ENCODE data around the gene COPS3.
A peak's percentile ranks its signal among the peaks of the same experiment; 100 is the strongest.

Gene COPS3

DNA sequence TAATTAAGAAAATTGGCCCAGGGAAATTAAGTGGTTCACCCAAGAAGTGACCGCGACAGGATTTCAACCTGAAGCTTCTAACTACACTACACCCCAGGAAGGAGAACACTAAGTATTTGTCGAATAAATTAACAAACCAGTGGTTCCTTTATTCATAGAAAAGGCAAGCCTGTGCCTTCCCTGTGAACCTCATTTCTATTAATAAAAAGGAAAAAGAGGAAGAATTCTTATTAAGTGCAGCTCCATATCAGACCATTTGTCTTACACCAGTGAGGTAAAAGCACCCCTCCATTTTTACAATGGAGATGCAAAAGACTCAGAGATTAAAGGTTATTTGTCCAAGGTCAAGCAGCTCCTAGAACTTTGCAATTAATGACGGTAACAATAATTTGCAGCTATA, 1.7 kb downstream of the COPS3 start:
- TF ChIP-seq GATA2 (IDR thresholded peaks at IDR 0.05; ENCODE audit: low read depth, low read length): no peak
- TF ChIP-seq GATA3 (IDR thresholded peaks at IDR 0.05; ENCODE audit: low read depth, low read length): no peak

DNA sequence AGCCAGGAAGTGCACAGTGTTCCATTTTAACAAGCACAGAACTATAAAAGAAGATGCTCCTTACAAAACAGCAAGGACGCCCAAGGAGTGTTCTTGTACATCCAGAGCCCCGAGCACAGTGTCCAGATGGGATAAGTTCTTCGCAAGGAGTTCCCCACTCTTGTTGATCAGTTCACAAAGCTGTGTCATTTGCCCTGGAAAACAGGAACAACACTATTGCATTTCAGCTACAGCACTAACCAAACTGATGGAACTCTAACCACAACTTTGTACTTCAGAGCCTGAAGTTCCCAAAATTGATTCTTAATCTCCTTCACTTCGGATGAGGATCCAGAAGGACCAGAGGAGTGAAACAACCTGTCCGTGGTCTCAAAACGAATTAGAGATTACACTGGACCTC, 5.1 kb downstream of the COPS3 start:
- TF ChIP-seq GATA3 (IDR thresholded peaks at IDR 0.05; ENCODE audit: low read depth, low read length): no peak
- no peak for TF ChIP-seq GATA2 (IDR thresholded peaks at IDR 0.05; ENCODE audit: low read depth, low read length)

DNA sequence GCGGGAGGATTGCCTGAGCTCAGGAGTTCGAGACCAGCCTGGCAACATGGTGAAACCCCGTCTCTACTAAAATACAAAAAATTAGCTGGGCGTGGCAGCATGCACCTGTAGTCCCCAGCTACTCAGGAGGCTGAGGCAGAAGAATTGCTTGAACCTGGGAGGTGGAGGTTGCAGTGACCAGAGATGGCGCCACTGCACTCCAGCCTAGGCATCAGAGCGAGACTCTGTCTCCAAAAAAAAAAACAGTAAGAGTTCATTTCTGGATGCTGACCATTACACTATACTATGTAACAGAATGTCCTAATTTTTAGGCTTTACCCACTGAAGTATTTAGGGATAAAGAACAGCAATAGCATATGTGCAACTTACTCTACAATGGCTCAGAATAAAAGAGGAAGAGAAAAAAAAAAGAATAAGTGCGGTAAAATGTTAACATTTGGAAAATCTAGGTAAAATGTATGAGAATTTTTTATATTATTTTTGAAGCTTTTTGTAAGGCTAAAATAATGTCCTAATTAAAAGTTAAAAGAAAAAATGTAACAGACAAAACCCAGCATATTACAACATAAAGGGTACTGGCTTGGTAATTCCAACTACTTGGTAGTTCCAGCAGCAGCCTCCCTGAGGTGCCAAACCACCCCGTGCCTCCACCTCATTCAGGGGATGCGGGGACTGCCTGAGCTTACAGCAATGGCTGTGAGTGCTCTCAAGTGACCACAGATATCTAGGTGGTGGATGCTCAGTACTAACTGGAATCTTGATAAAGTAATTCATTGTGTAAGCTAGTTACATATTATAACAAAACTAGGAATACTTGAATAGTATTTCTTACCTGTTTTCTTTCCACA, 10.9 kb downstream of the COPS3 start:
- TF ChIP-seq GATA2 (IDR thresholded peaks at IDR 0.05; ENCODE audit: low read depth, low read length) (no peak), GATA3 (IDR thresholded peaks at IDR 0.05; ENCODE audit: low read depth, low read length) (no peak)

DNA sequence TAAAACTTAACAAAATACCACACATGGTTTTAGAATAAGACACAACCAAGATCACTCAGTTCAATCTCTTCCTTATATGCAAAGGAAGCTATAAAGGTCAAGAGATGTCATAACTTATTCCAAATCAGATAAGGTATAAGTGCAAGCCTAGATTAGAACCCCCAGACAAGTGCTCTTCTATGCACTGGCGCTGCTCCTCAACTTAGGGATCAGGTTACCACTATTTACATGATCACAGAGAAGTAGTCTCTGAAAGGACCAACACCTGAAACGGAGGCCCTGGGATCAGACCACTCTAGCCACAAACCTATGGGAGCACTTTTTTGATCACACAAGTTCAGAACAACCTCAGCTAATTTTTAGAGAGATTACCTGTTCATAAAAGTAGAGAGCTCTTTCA, 16.6 kb downstream of the COPS3 start:
- TF ChIP-seq GATA3 (IDR thresholded peaks at IDR 0.05; ENCODE audit: low read depth, low read length): no peak
- no peak for TF ChIP-seq GATA2 (IDR thresholded peaks at IDR 0.05; ENCODE audit: low read depth, low read length)

DNA sequence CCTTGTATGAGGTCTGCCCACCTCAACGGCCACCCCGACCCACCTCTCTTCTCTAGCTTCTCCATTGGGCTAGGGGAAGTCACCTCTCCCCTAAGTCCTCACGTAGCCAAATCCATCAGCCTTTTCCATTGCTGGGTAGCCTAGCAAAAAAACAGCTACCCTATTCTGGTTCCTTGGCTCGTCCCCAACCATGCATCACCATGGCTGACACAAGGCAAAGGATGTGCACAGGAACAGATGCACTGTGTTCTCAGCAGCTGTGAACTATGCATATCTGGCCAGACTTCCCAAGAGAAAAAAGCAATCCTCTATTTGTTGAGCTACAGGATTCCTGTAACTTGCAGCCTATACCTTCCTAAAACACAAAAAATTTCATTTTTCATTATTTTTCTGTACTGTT, 22.0 kb downstream of the COPS3 start:
- TF ChIP-seq GATA3 (IDR thresholded peaks at IDR 0.05; ENCODE audit: low read depth, low read length) (no peak), GATA2 (IDR thresholded peaks at IDR 0.05; ENCODE audit: low read depth, low read length) (no peak)

DNA sequence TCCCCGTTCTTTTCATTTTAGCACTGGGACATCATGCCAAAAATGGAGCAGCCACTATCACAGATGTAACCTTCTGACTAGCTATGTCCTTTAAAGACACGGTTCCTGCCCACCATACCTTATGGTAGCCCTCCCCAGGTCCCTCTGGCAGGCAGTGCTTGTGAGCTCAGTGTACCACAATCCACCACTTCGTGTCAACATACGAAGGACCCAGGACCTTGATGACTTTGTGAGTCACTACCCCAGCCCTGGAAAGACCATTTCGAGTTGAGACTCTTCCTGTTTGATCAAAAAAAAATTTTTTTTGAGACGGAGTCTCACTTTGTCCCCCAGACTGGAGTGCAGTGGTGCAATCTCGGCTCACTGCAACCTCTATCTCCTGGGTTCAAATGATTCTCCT, 23.0 kb downstream of the COPS3 start:
- TF ChIP-seq GATA2 (IDR thresholded peaks at IDR 0.05; ENCODE audit: low read depth, low read length) (no peak), GATA3 (IDR thresholded peaks at IDR 0.05; ENCODE audit: low read depth, low read length) (no peak)

DNA sequence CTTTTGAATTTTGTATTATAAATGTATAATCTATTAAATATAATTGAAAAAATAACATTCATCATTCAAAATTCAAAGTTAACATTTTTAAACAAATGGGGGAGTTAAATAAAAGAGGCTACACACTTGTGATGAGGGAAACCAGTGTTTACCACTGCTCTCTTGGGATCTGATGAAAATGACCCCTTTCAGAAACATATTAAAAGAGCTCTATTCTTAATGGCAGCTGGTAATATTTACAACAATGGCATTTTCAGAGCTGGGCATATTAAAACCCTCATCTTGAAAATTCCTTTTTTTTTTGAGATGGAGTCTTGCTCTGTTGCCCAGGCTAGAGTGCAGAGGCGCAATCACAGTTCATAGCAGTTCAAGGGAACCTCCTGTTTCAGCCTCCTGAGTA, 24.7 kb downstream of the COPS3 start:
- no peak for TF ChIP-seq GATA2 (IDR thresholded peaks at IDR 0.05; ENCODE audit: low read depth, low read length)

DNA sequence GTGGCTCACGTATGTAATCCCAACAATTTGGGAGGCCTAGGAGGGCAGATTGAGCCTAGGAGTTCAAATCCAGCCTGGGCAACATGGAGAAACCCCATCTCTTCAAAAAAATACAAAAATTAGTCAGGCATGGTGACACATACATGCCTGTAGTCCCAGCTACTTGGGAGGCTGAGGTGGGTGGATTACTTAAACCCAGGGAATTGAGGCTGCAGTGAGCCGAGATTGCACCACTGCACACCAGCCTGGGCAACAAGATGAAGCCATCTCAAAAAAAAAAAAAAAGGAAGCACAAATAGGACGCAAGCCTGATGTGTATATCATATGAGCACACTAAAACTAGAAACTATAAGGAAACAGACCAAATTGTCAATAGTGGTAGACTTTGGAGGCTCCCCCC, 27.0 kb downstream of the COPS3 start:
- TF ChIP-seq GATA2 (IDR thresholded peaks at IDR 0.05; ENCODE audit: low read depth, low read length) (no peak), GATA3 (IDR thresholded peaks at IDR 0.05; ENCODE audit: low read depth, low read length) (no peak)

DNA sequence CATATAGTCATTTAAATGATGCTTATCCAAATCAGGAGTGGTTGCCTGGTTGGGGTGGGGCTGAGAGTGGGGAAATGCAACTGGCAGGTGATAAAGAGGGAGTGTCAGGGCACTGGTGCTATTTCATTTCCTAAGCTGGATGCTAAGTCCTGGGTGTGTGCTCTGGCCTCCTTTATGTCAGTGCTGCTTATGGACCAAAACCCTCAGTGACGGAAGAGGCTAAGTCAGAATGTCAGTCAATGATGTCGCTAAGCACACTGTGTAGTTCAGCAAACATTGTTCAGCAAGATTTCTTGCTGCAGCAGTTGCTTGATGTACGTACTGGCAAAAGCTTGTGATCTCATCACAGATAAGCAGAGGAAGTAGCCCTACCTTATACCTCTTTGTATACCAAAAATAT, 27.6 kb downstream of the COPS3 start:
- 0 out of 2 replicates have a peak, but pooled peaks have one; percentile 18 for TF ChIP-seq GATA3 (IDR thresholded peaks at IDR 0.05; ENCODE audit: low read depth, low read length)
- no peak for TF ChIP-seq GATA2 (IDR thresholded peaks at IDR 0.05; ENCODE audit: low read depth, low read length)

DNA sequence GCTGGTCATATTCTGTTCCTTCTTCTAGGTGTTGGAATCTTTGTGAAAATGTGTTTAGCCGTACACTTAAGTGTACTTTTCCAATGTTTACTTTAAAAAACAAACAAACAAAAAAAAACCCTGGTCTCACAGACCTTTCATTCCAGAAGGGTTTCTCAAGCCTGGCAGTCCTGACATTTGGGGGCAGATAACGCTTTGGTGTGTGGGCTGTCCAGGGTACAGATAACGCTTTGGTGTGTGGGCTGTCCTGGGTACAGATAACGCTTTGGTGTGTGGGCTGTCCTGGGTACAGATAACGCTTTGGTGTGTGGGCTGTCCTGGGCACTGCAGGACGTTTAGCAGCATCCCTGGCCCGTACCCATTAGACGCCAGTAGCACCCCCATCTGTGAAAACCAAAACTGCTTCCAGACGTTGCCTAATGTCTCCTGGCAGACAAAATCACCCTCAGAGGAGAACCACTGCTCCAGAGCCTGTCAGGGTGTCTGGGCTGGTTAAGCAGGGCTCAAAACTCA, 28.8 kb downstream of the COPS3 start:
- TF ChIP-seq GATA3 (IDR thresholded peaks at IDR 0.05; ENCODE audit: low read depth, low read length): no peak; the same call in 1 of the 2 replicates
- TF ChIP-seq GATA2 (IDR thresholded peaks at IDR 0.05; ENCODE audit: low read depth, low read length): no peak; the same call in none of the 2 replicates

DNA sequence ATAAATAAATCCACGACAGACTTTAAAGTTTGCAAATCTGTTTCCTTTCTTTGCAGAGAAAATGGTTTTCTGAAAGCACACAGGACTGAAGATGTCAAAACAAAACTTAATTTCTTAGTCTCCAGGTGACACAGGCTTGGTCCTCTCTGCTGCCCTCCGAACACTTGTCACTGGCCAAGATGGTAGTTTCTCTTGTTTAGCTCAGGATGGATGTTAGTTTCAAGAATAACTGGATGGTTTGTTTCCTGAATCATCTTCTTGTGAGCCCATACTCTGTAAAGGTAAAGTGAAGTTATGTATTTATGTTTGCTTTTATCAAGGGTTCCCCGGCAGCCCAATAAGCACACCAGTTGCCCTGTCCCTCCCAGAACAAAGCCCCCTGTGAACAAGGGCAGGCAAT, 34.2 kb downstream of the COPS3 start:
- TF ChIP-seq GATA3 (IDR thresholded peaks at IDR 0.05; ENCODE audit: low read depth, low read length): no peak

DNA sequence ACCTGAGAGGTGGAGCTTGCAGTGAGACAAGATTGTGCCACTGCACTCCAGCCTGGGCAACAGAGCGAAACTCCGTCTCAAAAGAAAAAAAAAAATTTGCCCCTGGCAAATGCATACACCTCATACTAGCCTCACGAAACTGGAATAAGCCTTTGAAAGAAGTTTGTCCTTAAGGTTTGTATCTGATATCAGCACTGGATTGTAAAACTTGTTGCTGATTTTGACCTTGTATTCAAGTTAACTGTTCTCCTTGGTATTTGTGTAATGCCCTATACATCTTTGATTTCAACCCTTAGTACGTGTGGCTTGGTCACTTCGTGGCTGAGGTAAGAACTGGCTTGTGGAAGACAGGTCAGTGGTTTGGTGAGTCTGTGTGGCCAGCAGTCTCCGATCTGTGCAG, 37.9 kb downstream of the COPS3 start:
- TF ChIP-seq GATA3 (IDR thresholded peaks at IDR 0.05; ENCODE audit: low read depth, low read length) (no peak), GATA2 (IDR thresholded peaks at IDR 0.05; ENCODE audit: low read depth, low read length) (no peak)

DNA sequence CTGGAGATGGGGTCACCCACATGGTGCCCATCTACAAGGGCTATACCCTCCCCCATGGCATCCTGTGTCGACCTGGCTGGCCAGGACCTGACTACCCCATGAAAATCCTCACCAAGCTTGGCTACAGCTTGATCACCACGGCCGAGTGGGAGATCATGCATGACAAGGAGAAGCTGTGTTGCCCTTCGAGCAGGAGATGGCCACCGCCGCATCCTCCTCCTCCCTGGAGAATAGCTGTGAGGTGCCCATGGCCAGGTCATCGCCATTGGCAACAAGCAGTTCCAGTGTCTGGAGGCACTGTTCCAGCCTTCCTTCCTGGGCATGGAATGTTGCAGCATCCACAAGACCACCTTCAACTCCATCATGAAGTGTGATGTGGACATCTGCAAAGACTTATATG, 38.8 kb downstream of the COPS3 start:
- no peak for TF ChIP-seq GATA2 (IDR thresholded peaks at IDR 0.05; ENCODE audit: low read depth, low read length)
- no peak for TF ChIP-seq GATA3 (IDR thresholded peaks at IDR 0.05; ENCODE audit: low read depth, low read length)

DNA sequence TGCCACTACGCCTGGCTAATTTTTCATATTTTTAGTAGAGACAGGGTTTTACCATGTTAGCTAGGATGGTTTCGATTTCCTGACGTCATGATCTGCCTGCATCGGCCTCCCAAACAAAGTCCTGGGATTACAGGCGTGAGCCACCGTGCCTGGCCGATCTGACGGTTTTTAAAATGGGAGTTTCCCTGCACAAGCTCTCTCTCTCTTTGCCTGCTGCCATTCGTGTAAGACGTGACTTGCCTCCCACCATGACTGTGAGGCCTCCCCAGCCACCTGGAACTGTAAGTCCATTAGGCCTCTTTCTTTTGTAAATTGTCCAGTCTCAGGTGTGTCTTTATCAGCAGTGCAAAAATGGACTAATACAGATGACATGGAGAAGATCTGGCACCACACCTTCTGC, 39.4 kb downstream of the COPS3 start:
- TF ChIP-seq GATA3 (IDR thresholded peaks at IDR 0.05; ENCODE audit: low read depth, low read length): no peak
- TF ChIP-seq GATA2 (IDR thresholded peaks at IDR 0.05; ENCODE audit: low read depth, low read length): no peak

DNA sequence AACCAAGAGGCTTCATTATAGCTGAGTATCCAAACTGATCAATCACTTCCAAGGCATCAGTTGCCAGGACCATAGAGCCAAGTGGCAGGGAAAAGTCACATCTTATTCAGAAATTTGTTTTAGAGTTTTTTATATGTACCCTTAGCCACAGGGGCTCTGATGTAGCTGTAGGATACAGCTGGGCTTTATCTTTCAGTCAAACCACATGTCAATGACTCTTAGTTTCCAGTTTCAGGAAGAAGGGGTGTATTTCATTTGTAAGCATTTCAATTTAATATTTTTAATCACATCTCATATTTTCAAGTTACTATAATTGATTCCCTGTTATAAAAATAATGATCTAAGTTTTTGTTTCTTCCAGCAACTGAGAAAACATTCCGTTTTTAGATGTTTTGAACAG, 41.2 kb downstream of the COPS3 start:
- no peak for TF ChIP-seq GATA2 (IDR thresholded peaks at IDR 0.05; ENCODE audit: low read depth, low read length)
- TF ChIP-seq GATA3 (IDR thresholded peaks at IDR 0.05; ENCODE audit: low read depth, low read length): no peak
